SK-N-SH treated with all-trans-retinoic acid at 6 μM for 48 hours (cell line): ENCODE results near the gene COX20.

Experiments used
- ARNTL ChIP-seq: fragments of 450-650 bp; formaldehyde crosslinking; IDR thresholded peaks from 2 replicates; pipeline ENCODE4 v1.5.0; 2020; ENCODE audit warnings: low read depth, mild to moderate bottlenecking, moderate library complexity, borderline replicate concordance
- CSDC2 ChIP-seq: fragments of 250-450 bp; sonication (Bioruptor Pico); IDR thresholded peaks from 2 replicates; pipeline ENCODE4 v1.5.0; 2020; ENCODE audit warnings: mild to moderate bottlenecking, moderate library complexity
- GLIS3 ChIP-seq: fragments of 250-450 bp; sonication (Bioruptor Pico); IDR thresholded peaks from 2 replicates; pipeline ENCODE4 v1.5.0; 2020; ENCODE audit warnings: mild to moderate bottlenecking, moderate library complexity
- RARB ChIP-seq: fragments of 250-450 bp; sonication (Bioruptor Pico); IDR thresholded peaks from 2 replicates; pipeline ENCODE4 v1.8.0; 2021; ENCODE audit warnings: mild to moderate bottlenecking, moderate library complexity
- ZC3H10 ChIP-seq: fragments of 250-450 bp; sonication (Bioruptor Pico); IDR thresholded peaks from 2 replicates; pipeline ENCODE4 v1.5.1; 2021; ENCODE audit warnings: mild to moderate bottlenecking, moderate library complexity
- ZFP3 ChIP-seq: fragments of 250-450 bp; sonication (Bioruptor Pico); IDR thresholded peaks from 2 replicates; pipeline ENCODE4 v1.5.0; 2020; ENCODE audit warnings: mild to moderate bottlenecking, moderate library complexity
- ZNF8 ChIP-seq: fragments of 450-650 bp; formaldehyde crosslinking; IDR thresholded peaks from 2 replicates; pipeline ENCODE4 v1.5.0; 2020; ENCODE audit warnings: mild to moderate bottlenecking, moderate library complexity
- TF ChIP-seq, protein P1 (sequence below): fragments of 250-450 bp; sonication (Bioruptor Pico); IDR thresholded peaks from 2 replicates; pipeline ENCODE4 v1.8.0; 2020; ENCODE audit warnings: mild to moderate bottlenecking, moderate library complexity, borderline replicate concordance
- TF ChIP-seq, protein P2 (sequence below): fragments of 250-450 bp; sonication (Bioruptor Pico); IDR thresholded peaks from 2 replicates; pipeline ENCODE4 v1.5.1; 2021; ENCODE audit warnings: mild to moderate bottlenecking, moderate library complexity
- TF ChIP-seq, protein P3 (sequence below): fragments of 250-450 bp; sonication (Bioruptor Pico); IDR thresholded peaks from 2 replicates; pipeline ENCODE4 v1.5.1; 2020; ENCODE audit warnings: low read depth, mild to moderate bottlenecking, moderate library complexity

DNA sequence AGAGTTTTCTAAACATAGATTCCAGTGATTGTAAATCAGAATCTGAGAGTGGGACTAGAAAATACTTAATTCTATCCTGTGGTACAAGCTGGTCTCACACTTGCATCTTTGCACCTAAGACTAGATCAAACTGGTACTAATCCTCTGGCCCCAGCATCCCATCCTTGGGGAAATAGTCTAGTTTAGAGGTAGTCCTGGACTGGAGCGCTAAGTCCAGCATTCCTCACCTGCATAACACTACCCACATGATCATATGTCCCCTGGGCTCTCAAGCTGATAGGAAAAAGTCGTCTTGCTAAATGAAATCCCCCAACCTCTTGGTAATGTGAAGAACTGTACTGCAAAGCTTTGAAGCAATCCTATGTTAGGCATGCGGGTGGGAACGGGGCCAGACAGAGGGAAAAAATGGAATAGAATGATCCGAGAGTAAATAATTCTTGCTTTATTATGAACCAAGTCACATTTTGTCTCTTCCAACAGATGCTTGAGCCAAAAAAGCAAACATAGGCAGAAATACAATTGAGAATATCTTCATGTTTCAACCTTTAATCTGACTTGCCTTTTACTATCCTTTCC, 4.8 kb downstream of the COX20 start:
- TF ChIP-seq, protein P1, sequence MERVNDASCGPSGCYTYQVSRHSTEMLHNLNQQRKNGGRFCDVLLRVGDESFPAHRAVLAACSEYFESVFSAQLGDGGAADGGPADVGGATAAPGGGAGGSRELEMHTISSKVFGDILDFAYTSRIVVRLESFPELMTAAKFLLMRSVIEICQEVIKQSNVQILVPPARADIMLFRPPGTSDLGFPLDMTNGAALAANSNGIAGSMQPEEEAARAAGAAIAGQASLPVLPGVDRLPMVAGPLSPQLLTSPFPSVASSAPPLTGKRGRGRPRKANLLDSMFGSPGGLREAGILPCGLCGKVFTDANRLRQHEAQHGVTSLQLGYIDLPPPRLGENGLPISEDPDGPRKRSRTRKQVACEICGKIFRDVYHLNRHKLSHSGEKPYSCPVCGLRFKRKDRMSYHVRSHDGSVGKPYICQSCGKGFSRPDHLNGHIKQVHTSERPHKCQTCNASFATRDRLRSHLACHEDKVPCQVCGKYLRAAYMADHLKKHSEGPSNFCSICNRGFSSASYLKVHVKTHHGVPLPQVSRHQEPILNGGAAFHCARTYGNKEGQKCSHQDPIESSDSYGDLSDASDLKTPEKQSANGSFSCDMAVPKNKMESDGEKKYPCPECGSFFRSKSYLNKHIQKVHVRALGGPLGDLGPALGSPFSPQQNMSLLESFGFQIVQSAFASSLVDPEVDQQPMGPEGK (CRISPR knock-in tag) = no peak
- TF ChIP-seq ZC3H10 (CRISPR knock-in tag) (no peak), RARB (CRISPR knock-in tag) (no peak), CSDC2 (no peak), ZFP3 (CRISPR knock-in tag) (no peak), ZNF8 (CRISPR knock-in tag) (no peak), ARNTL (CRISPR knock-in tag) (no peak), GLIS3 (CRISPR knock-in tag) (no peak)
- TF ChIP-seq, protein P2, sequence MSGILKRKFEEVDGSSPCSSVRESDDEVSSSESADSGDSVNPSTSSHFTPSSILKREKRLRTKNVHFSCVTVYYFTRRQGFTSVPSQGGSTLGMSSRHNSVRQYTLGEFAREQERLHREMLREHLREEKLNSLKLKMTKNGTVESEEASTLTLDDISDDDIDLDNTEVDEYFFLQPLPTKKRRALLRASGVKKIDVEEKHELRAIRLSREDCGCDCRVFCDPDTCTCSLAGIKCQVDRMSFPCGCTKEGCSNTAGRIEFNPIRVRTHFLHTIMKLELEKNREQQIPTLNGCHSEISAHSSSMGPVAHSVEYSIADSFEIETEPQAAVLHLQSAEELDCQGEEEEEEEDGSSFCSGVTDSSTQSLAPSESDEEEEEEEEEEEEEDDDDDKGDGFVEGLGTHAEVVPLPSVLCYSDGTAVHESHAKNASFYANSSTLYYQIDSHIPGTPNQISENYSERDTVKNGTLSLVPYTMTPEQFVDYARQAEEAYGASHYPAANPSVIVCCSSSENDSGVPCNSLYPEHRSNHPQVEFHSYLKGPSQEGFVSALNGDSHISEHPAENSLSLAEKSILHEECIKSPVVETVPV (CRISPR knock-in tag) = no peak
- TF ChIP-seq, protein P3, sequence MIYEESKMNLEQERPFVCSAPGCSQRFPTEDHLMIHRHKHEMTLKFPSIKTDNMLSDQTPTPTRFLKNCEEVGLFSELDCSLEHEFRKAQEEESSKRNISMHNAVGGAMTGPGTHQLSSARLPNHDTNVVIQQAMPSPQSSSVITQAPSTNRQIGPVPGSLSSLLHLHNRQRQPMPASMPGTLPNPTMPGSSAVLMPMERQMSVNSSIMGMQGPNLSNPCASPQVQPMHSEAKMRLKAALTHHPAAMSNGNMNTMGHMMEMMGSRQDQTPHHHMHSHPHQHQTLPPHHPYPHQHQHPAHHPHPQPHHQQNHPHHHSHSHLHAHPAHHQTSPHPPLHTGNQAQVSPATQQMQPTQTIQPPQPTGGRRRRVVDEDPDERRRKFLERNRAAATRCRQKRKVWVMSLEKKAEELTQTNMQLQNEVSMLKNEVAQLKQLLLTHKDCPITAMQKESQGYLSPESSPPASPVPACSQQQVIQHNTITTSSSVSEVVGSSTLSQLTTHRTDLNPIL (CRISPR knock-in tag) = no peak
